GM19035 (cell line): Measurements from ENCODE around the gene AFG3L2.

Experiments used
- ATAC-seq: cut with Tn5 transposase; IDR thresholded peaks from one replicate; pipeline ENCODE4 v1.9.1; 2021; ENCODE audit not compliant: unreplicated experiment

Gene AFG3L2

DNA sequence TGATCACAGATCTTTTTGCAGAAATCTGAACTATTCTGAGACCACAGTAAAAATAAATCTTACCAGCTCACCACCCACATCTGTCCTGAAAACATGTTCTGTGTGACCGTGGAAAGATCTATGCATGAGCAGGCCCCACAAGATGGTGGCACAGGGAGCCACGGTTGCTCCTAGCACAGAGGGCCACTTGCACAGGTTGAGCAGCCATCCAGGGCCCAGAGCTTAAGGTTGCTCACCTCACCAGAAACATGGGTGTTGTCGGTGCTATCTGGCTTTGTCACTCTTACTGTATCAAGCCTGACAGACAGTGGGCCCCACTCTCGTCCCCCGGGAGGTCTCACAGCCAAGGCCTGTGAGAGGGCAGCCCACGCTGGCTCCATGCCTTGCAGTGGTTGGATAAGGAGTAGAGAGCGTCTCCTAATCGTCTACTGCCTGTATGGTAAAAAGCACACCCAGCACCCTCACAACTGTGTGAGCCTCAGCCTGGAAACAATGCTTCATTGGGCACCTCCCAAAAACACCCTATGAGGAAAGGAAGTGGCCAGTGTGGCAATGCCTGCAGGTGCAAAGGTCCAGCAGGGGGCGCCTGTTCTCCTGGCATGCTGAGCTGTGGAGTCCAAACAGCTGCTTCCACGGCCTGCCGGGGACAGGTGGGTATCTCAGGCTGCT is 49.4 kb downstream of the AFG3L2 start:
- ATAC-seq: peak; percentile 55

- ATAC-seq: no peak
Measured at GRCh38 chr18:12326711-12327460, 50.1 kb downstream of the AFG3L2 start.

DNA sequence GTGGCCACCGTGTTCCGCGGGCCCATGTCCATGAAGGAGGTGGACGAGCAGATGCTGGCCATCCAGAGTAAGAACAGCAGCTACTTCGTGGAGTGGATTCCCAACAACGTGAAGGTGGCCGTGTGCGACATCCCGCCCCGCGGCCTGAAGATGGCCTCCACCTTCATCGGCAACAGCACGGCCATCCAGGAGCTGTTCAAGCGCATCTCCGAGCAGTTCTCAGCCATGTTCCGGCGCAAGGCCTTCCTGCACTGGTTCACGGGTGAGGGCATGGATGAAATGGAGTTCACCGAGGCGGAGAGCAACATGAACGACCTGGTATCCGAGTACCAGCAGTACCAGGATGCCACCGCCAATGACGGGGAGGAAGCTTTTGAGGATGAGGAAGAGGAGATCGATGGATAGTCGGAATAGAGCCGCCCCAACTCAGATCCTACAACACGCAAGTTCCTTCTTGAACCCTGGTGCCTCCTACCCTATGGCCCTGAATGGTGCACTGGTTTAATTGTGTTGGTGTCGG is 51.2 kb downstream of the AFG3L2 start:
- no peak for ATAC-seq

DNA sequence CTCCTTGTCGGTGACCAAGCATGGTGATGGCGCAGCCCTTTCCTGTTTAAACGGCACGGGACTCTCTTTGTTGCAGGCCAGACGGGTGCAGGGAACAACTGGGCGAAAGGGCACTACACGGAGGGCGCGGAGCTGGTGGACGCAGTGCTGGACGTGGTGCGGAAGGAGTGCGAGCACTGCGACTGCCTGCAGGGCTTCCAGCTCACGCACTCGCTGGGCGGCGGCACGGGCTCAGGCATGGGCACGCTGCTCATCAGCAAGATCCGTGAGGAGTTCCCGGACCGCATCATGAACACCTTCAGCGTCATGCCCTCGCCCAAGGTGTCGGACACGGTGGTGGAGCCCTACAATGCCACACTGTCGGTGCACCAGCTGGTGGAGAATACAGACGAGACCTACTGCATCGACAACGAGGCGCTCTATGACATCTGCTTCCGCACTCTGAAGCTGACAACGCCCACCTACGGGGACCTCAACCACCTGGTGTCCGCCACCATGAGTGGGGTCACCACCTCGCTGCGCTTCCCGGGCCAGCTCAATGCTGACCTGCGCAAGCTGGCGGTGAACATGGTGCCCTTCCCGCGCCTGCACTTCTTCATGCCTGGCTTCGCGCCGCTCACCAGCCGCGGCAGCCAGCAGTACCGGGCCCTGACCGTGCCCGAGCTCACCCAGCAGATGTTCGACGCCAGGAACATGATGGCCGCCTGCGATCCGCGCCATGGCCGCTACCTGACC is 51.9 kb downstream of the AFG3L2 start:
- ATAC-seq: no peak

- peak; percentile 58 for ATAC-seq
Measured at GRCh38 chr18:12321333-12321732, 55.7 kb downstream of the AFG3L2 start.

GRCh38 chr18:12318857-12319256 is 58.2 kb downstream of the AFG3L2 start:
- no peak for ATAC-seq

GRCh38 chr18:12318334-12318697 is 58.7 kb downstream of the AFG3L2 start:
- ATAC-seq: no peak

DNA sequence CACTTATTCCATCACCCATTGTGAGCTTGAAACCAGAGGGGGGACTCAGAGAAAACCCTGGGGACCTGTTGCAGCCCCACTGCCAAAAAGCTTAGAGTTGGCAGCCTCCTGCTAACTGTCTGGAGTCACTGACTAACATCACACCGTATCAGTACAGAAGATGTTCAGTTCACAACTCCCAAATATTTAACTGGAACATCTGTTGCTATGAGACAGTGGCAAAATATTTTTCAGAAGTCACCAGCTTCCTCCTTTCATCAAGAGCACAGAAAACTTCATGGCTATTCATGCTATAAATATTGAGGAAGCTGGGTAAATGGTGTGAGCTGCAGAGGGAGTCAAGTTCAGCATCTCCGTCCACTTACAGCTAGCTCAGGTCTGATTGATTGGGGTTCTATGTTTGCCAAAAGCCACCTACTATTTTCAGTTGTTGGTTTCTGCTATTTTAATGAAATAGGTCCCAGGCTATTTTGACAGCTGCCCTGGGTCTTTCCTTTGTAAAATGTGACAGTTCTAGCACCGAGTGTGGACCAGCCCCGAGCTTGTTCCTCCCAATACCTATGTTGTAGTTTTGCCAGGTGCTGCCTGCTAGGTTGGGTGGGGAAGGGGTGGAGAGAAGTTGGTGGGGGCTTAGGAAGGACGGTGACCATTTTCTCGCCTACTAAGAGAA is 59.2 kb downstream of the AFG3L2 start:
- ATAC-seq: no peak

- ATAC-seq: no peak
Measured at GRCh38 chr18:12315911-12316310, 61.1 kb downstream of the AFG3L2 start.

DNA sequence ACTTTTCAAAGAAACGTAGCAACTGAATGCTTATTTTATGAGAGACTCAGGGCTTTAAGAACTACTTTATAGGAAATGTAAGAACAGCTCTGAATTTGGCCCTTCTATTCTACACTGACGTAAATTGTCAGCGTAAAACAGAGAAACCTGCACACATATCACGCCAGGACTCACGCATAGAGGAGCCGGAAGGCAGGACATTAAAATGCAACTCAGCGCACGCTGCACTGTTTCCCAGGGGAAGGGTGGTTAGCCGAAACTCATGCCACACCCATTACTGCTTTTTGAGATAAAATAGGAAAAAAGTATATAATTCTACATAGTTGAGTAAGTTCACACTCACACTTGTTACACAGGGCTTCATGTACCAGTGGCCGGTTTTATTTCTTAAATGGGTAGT is 61.5 kb downstream of the AFG3L2 start:
- ATAC-seq: no peak

- ATAC-seq: no peak
Measured at GRCh38 chr18:12314591-12315305, 62.3 kb downstream of the AFG3L2 start.

- no peak for ATAC-seq
Measured at GRCh38 chr18:12313530-12314245, 63.3 kb downstream of the AFG3L2 start.

DNA sequence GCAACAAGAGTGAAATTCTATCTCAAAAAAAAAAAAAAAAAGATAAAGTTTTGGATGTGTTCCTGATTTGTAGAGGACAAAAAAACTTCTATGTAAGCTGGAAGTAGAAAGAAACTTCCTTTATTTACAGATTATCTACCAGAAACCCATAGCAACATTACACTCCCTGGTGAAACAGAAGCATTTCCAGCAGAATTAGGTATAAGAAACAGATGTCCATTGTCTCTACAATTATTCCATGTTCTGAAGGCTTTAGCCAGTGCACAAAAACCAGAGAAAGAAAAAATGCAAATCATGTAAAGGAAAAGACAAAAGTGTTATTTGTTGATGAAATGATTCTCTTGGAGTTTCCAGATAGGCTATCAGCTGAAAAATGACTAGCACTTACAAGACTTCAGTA is 64.1 kb downstream of the AFG3L2 start:
- no peak for ATAC-seq

DNA sequence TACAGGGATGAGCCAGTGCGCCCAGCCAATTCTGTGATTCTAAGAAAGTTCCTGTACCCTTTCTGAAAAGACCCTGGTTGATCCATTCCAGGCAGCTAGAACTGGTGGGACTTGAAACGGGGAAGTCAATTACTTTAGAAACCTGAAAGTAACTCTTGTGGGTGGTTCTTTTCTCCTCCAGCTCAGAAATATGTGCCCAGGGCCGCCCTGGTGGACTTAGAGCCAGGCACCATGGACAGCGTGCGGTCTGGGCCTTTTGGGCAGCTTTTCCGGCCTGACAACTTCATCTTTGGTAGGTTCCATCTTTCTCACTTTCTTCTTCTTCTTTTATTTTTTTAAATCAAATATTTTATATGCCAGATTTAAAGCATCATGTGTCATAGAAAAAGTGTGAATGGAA is 66.3 kb downstream of the AFG3L2 start:
- ATAC-seq: no peak

- ATAC-seq: no peak
Measured at GRCh38 chr18:12309683-12310198, 67.3 kb downstream of the AFG3L2 start.

DNA sequence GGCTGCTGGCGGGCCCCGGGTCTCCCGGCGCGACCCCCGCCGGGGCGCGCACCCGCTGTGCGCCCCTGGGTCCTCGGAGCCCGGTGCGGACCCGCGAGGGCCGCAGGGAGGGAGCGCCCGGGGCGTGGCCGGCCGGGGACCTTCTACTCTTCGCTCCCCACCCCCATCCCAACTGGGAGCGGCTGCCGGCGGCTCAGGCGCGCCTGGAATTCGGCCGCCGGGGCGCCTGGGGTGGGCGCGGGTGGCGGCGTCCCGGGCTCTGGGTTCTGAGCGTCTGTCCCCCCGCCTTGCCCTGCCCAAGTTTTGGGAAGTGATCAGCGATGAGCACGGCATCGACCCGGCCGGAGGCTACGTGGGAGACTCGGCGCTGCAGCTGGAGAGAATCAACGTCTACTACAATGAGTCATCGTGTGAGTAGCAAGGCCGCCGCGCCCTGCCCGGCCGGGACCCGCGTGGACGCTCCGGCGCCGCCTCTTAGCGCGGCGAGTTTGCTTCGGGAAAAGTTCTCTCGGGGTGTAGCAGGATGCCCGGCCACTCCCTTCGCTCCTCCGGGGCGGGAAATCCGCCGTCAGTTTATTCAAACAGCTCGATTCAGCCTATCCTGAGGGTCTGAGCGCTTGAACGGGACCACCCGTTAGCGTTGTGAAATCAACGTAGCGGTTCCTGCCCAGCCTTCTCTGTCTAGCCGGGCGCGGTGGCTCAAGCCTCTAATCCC is 68.5 kb downstream of the AFG3L2 start:
- ATAC-seq: no peak

- no peak for ATAC-seq
Measured at GRCh38 chr18:12307701-12308385, 69.2 kb downstream of the AFG3L2 start, which contains the start of gene TUBB6. TSS of gene TUBB6 (plus strand) at chr18:12308241. CDS start at chr18:12308293, 52 bp downstream.
